Ishikawa (cell line): ENCODE data around the gene RAB6B.

ENCODE experiments used
- CEBPB ChIP-seq: IDR thresholded peaks from 2 replicates; pipeline ENCODE4 v1.6.1; 2012
- CREB1 ChIP-seq: IDR thresholded peaks from 2 replicates; pipeline ENCODE4 v1.6.1; 2012; ENCODE audit warnings: low read depth
- EGR1 ChIP-seq: IDR thresholded peaks from 2 replicates; pipeline ENCODE4 v1.6.1; 2012
- EP300 ChIP-seq: IDR thresholded peaks from 2 replicates; pipeline ENCODE4 v1.6.1; 2012; ENCODE audit warnings: borderline replicate concordance
- FOXM1 ChIP-seq: IDR thresholded peaks from 2 replicates; pipeline ENCODE4 v1.6.1; 2012; ENCODE audit warnings: low read depth, borderline replicate concordance
- NFIC ChIP-seq: IDR thresholded peaks from 2 replicates; pipeline ENCODE4 v1.6.1; 2012
- RAD21 ChIP-seq: IDR thresholded peaks from 2 replicates; pipeline ENCODE4 v1.6.1; 2012; ENCODE audit warnings: low read depth
- TAF1 ChIP-seq: IDR thresholded peaks from 2 replicates; pipeline ENCODE4 v1.6.1; 2012; ENCODE audit warnings: low read depth, mild to moderate bottlenecking
- TCF12 ChIP-seq: IDR thresholded peaks from 2 replicates; pipeline ENCODE4 v1.6.1; 2012; ENCODE audit warnings: low read depth
- TEAD4 ChIP-seq: IDR thresholded peaks from 2 replicates; pipeline ENCODE4 v1.6.1; 2012
- USF1 ChIP-seq: IDR thresholded peaks from 2 replicates; pipeline ENCODE4 v1.6.1; 2012
- YY1 ChIP-seq: IDR thresholded peaks from 2 replicates; pipeline ENCODE4 v1.6.1; 2012; ENCODE audit warnings: low read depth
- ZBTB7A ChIP-seq: IDR thresholded peaks from 2 replicates; pipeline ENCODE4 v1.6.1; 2012; ENCODE audit warnings: low read depth
- TF ChIP-seq, protein P1 (sequence below): IDR thresholded peaks from 2 replicates; pipeline ENCODE4 v1.6.1; 2012
- TF ChIP-seq, protein P2 (sequence below): IDR thresholded peaks from 2 replicates; pipeline ENCODE4 v1.6.1; 2012; ENCODE audit warnings: low read depth, mild to moderate bottlenecking

RAB6B gene

GRCh38 chr3:133865136-133865855, 30.4 kb downstream of the RAB6B start:
- TF ChIP-seq, protein P1, sequence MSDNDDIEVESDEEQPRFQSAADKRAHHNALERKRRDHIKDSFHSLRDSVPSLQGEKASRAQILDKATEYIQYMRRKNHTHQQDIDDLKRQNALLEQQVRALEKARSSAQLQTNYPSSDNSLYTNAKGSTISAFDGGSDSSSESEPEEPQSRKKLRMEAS: no peak
- TF ChIP-seq FOXM1: no peak
- TF ChIP-seq ZBTB7A: no peak
- TF ChIP-seq RAD21: no peak
- no peak for TF ChIP-seq CEBPB
- TF ChIP-seq EP300: no peak
- TF ChIP-seq EGR1: no peak
- TF ChIP-seq TCF12: no peak
- no peak for TF ChIP-seq TAF1
- TF ChIP-seq TEAD4: no peak
- no peak for TF ChIP-seq USF1
- TF ChIP-seq, protein P2, sequence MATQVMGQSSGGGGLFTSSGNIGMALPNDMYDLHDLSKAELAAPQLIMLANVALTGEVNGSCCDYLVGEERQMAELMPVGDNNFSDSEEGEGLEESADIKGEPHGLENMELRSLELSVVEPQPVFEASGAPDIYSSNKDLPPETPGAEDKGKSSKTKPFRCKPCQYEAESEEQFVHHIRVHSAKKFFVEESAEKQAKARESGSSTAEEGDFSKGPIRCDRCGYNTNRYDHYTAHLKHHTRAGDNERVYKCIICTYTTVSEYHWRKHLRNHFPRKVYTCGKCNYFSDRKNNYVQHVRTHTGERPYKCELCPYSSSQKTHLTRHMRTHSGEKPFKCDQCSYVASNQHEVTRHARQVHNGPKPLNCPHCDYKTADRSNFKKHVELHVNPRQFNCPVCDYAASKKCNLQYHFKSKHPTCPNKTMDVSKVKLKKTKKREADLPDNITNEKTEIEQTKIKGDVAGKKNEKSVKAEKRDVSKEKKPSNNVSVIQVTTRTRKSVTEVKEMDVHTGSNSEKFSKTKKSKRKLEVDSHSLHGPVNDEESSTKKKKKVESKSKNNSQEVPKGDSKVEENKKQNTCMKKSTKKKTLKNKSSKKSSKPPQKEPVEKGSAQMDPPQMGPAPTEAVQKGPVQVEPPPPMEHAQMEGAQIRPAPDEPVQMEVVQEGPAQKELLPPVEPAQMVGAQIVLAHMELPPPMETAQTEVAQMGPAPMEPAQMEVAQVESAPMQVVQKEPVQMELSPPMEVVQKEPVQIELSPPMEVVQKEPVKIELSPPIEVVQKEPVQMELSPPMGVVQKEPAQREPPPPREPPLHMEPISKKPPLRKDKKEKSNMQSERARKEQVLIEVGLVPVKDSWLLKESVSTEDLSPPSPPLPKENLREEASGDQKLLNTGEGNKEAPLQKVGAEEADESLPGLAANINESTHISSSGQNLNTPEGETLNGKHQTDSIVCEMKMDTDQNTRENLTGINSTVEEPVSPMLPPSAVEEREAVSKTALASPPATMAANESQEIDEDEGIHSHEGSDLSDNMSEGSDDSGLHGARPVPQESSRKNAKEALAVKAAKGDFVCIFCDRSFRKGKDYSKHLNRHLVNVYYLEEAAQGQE: no peak
- TF ChIP-seq NFIC: no peak
- no peak for TF ChIP-seq CREB1
- no peak for TF ChIP-seq YY1

DNA sequence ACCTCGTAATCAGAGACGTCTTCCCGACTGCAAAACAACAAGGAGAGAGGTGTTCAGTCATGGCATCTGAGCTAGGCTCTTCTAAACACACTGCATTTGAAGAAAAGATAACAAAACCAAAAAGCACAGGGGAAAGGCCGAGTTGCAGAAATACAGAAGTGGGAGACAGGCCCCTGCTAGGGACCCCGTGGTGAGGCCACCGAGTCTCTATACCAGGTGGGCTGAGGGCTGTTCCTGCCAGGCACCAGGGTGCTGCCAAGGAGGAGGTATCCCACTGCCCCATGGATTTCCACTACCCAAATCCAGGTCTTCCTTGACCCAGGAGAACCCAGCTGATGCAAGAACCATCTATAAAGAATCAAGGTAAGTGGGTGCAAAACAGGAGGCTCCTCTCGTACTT, 31.1 kb downstream of the RAB6B start:
- TF ChIP-seq TCF12 (no peak), EP300 (no peak), CEBPB (no peak), CREB1 (no peak), NFIC (no peak)
- TF ChIP-seq, protein P1: no peak

GRCh38 chr3:133863911-133864310, 31.8 kb downstream of the RAB6B start:
- TF ChIP-seq TAF1: no peak
- no peak for TF ChIP-seq YY1
- TF ChIP-seq, protein P2: no peak
- no peak for TF ChIP-seq CREB1
- no peak for TF ChIP-seq EGR1
- TF ChIP-seq FOXM1: no peak
- TF ChIP-seq, protein P1: no peak
- TF ChIP-seq ZBTB7A: no peak
- TF ChIP-seq CEBPB: no peak
- no peak for TF ChIP-seq TEAD4
- TF ChIP-seq EP300: no peak

GRCh38 chr3:133862161-133862560, 33.5 kb downstream of the RAB6B start:
- TF ChIP-seq FOXM1: no peak
- no peak for TF ChIP-seq TEAD4
- no peak for TF ChIP-seq NFIC
- TF ChIP-seq, protein P2: no peak
- TF ChIP-seq CREB1: no peak
- TF ChIP-seq EGR1: no peak
- no peak for TF ChIP-seq RAD21
- no peak for TF ChIP-seq ZBTB7A
- no peak for TF ChIP-seq USF1
- TF ChIP-seq CEBPB: no peak
- no peak for TF ChIP-seq TCF12
- no peak for TF ChIP-seq TAF1
- no peak for TF ChIP-seq EP300
- TF ChIP-seq, protein P1: no peak
- TF ChIP-seq YY1: no peak
